Endothelial cell of umbilical vein (primary cell): ENCODE data around the gene NEURL1B. TPM values are rescaled to one million over a fixed set of nuclear protein-coding genes. Genes with fewer than 3 reads are reported as not detected.

ENCODE experiments used
- BruUV-seq: library from RNA; stranded (reverse); fragments of 400-500 nt; replicated peaks from 2 replicates; lab custom pipeline; 2021; lab: Mats Ljungman, UMichigan
- CTCF ChIA-PET: fragments of 300-600, 350-600 bp; sonication (Branson Sonifier 250); formaldehyde crosslinking; loops from one replicate; lab custom pipeline; 2021; ENCODE audit warnings: antibody characterized with exemption, inconsistent platforms; lab: Charles Lee
- POLR2A ChIA-PET: fragments of 300-600, 350-600 bp; sonication (Branson Sonifier 250); formaldehyde crosslinking; loops from one replicate; lab custom pipeline; 2021; ENCODE audit warnings: antibody characterized with exemption, inconsistent platforms; lab: Charles Lee
- DNase-seq: peaks from one replicate; pipeline ENCODE4 v3.0.0-alpha.2; 2011; ENCODE audit warnings: low read depth, low spot score
- FAIRE-seq: peaks from 2 replicates; lab custom pipeline; 2011; peaks lifted over from hg19 to GRCh38; lab: Jason Lieb, UNC
- H2AFZ ChIP-seq: 2 replicates; pipeline ENCODE4 v1.6.0; 2012; ENCODE audit warnings: low read depth, low read length, control low read depth, inconsistent platforms
- H3K27ac ChIP-seq: 2 replicates; pipeline ENCODE4 v1.5.1; 2011; ENCODE audit warnings: low read depth, mild to moderate bottlenecking, control low read depth, low read length, moderate library complexity; ENCODE audit not compliant: insufficient read depth
- H3K27me3 ChIP-seq, 2 experiments: 2 replicates each; pipeline versions ENCODE4 v1.6.0 to v1.6.1; 2011; ENCODE audit warnings: low read length in 2 of 2, mixed read lengths in 1 of 2; ENCODE audit not compliant: control insufficient read depth in 2 of 2, insufficient read depth in 2 of 2
- H3K36me3 ChIP-seq, 2 experiments: 2 replicates in 1 of 2; 3 replicates in 1 of 2; pipeline ENCODE4 v1.5.1; 2011; ENCODE audit warnings: low read length in 2 of 2, mild to moderate bottlenecking in 1 of 2, moderate library complexity in 1 of 2; ENCODE audit not compliant: control insufficient read depth in 2 of 2, insufficient read depth in 2 of 2; ENCODE audit errors: extremely low read depth in 1 of 2
- H3K4me1 ChIP-seq: 3 replicates; pipeline ENCODE4 v1.5.1; 2011; ENCODE audit warnings: mild to moderate bottlenecking, low read length; ENCODE audit not compliant: control insufficient read depth, insufficient read depth; ENCODE audit errors: extremely low read depth
- H3K4me2 ChIP-seq: 2 replicates; pipeline ENCODE4 v1.6.1; 2011; ENCODE audit warnings: low read length, control low read depth, mixed read lengths; ENCODE audit not compliant: insufficient read depth
- H3K4me3 ChIP-seq, 3 experiments: fragments of 200-600 bp in 1 of 3; sonication (generic), shearing (Covaris generic) in 1 of 3; replicated peaks in 1 of 3; 2 replicates each; pipeline ENCODE4 v1.5.1; 2011 to 2016; ENCODE audit warnings: control low read depth in 3 of 3, low read length in 3 of 3, mild to moderate bottlenecking in 2 of 3, inconsistent platforms in 1 of 3, low read depth in 1 of 3, moderate library complexity in 1 of 3; ENCODE audit not compliant: insufficient read depth in 1 of 3
- H3K79me2 ChIP-seq: 2 replicates; pipeline ENCODE4 v1.6.0; 2012; ENCODE audit warnings: low read length, inconsistent platforms; ENCODE audit not compliant: control insufficient read depth, insufficient read depth
- H3K9ac ChIP-seq: replicated peaks from 2 replicates; pipeline ENCODE3; 2011; ENCODE audit warnings: low read length, control low read depth; ENCODE audit not compliant: insufficient read depth; ENCODE audit errors: extremely low read depth
- H3K9me1 ChIP-seq: replicated peaks from 3 replicates; pipeline ENCODE4 v1.6.0; 2011; ENCODE audit warnings: mild to moderate bottlenecking, low read length; ENCODE audit not compliant: control insufficient read depth, insufficient read depth; ENCODE audit errors: extremely low read depth
- H3K9me3 ChIP-seq: replicated peaks from 2 replicates; pipeline ENCODE4 v1.5.1; 2012; ENCODE audit warnings: low read length, inconsistent platforms; ENCODE audit not compliant: control insufficient read depth, insufficient read depth
- H4K20me1 ChIP-seq: replicated peaks from 2 replicates; pipeline ENCODE3; 2011; ENCODE audit warnings: mild to moderate bottlenecking, low read length; ENCODE audit not compliant: control insufficient read depth, insufficient read depth; ENCODE audit errors: extremely low read depth
- CTCF ChIP-seq, 2 donors: IDR thresholded peaks; 1 replicate in 1 of 2; 2 replicates in 1 of 2; pipeline ENCODE4 v1.5.1; 2011; ENCODE audit warnings: low read length in 2 of 2, mild to moderate bottlenecking in 2 of 2, moderate library complexity in 2 of 2, control low read depth in 1 of 2, inconsistent platforms in 1 of 2, low read depth in 1 of 2; ENCODE audit not compliant: insufficient read depth in 1 of 2; ENCODE audit errors: extremely low read depth in 1 of 2
- EZH2 ChIP-seq: IDR thresholded peaks from 2 replicates; pipeline ENCODE4 v1.6.1; 2012; ENCODE audit warnings: borderline replicate concordance, low read depth, mild to moderate bottlenecking, moderate library complexity, low read length, inconsistent platforms; ENCODE audit not compliant: severe bottlenecking
- FOS ChIP-seq: IDR thresholded peaks from 2 replicates; pipeline ENCODE4 v1.6.1; 2011; ENCODE audit warnings: mild to moderate bottlenecking, low read length, moderate library complexity, borderline replicate concordance; ENCODE audit not compliant: insufficient read depth
- GATA2 ChIP-seq: IDR thresholded peaks from 2 replicates; pipeline ENCODE4 v1.7.0; 2011; ENCODE audit warnings: low read depth, mild to moderate bottlenecking, moderate library complexity, mixed read lengths, low read length; ENCODE audit not compliant: insufficient read length, insufficient read depth
- JUN ChIP-seq: IDR thresholded peaks from 2 replicates; pipeline ENCODE4 v1.6.1; 2011; ENCODE audit warnings: borderline replicate concordance, low read depth; ENCODE audit not compliant: insufficient read length, insufficient read depth
- MYC ChIP-seq: IDR thresholded peaks from one replicate; pipeline ENCODE4 v1.6.1; 2011; ENCODE audit warnings: mild to moderate bottlenecking, low read depth, low read length
- POLR2A ChIP-seq: IDR thresholded peaks from 2 replicates; pipeline ENCODE4 v1.6.1; 2012; ENCODE audit warnings: low read depth, mild to moderate bottlenecking, control low read depth, low read length
- POLR2AphosphoS5 ChIP-seq: IDR thresholded peaks from 2 replicates; pipeline ENCODE4 v1.6.1; 2012; ENCODE audit warnings: low read depth, mild to moderate bottlenecking, control low read depth, low read length, moderate library complexity; ENCODE audit not compliant: insufficient read depth
- dilution Hi-C: fragments of 300-500 bp; cut with MboI; formaldehyde crosslinking; loops from one replicate; pipeline ENCODE4 v1.15.0; 2019; ENCODE audit warnings: low sequenced_read_pairs; ENCODE audit not compliant: extremely low pct_ligation_motif_present
- intact Hi-C: fragments of 100-400 bp; cut with micrococcal nuclease; formaldehyde crosslinking; loops from one replicate; pipeline ENCODE4 v1.10.0; 2022
- polyA plus RNA-seq, 4 experiments: library from polyadenylated mRNA; depleted of rRNA in 3 of 4; stranded (reverse) in 3 of 4; unstranded in 1 of 4; fragments of >200 nt; gene quantifications; 2 replicates each; pipeline versions ENCODE4 v1.2.1 to v1.2.3, GENCODE V29; 2011 to 2012; ENCODE audit warnings: missing spikeins in 1 of 4
- total RNA-seq: library from RNA; stranded (reverse); gene quantifications from 2 replicates; pipeline ENCODE4 v1.2.3, GENCODE V29; 2021
- TF ChIP-seq, protein P1 (sequence below): IDR thresholded peaks from 2 replicates; pipeline ENCODE4 v1.6.1; 2011; ENCODE audit not compliant: insufficient read depth, insufficient read length

NEURL1B gene
- total and polyA plus RNA-seq, 2 donors (not counting 3 experiments of a cell fraction or from before 2014, with no cell fraction given), result 0.44 to 1.6 TPM

- Histone ChIP-seq H4K20me1 (no peaks in the 10 kb centered on the region), H3K9ac (no peak overlapping the region), H3K4me3 (no peak overlapping the region), H3K9me3 (no peaks in the 10 kb centered on the region), H3K27me3 (peaks cover 0 to 2% of the 10 kb centered on the region in 2 experiments), H3K27ac (no peak overlapping the region), H3K9me1 (no peaks in the 10 kb centered on the region), H3K4me1 (no peaks in the 10 kb centered on the region), H3K4me2 (no peak overlapping the region), H2AFZ (no peak overlapping the region), H3K36me3 (no peaks in the 10 kb centered on the region), H3K79me2 (no peaks in the 10 kb centered on the region)
- dilution Hi-C loops, result no loop called here
- DNase-seq (no peak), FAIRE-seq (no peak)
- ChIA-PET POLR2A (no interaction called here), CTCF (interaction anchor here (1.4 kb wide), 1 partner anchor 15 kb away, joined by 3 read pairs; no protein-coding TSS in a partner anchor)
- BruUV-seq, result no TSS peak
- intact Hi-C loops, result no loop called here
- TF ChIP-seq, protein P1, sequence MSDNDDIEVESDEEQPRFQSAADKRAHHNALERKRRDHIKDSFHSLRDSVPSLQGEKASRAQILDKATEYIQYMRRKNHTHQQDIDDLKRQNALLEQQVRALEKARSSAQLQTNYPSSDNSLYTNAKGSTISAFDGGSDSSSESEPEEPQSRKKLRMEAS, result no peak
- TF ChIP-seq JUN (no peak), MYC (no peak), FOS (no peak), POLR2A (no peak), POLR2AphosphoS5 (no peak), EZH2 (no peak), GATA2 (no peak), CTCF (IDR thresholded peaks at IDR 0.05; ENCODE audit: extremely low read depth in 1 of 2, insufficient read depth in 1 of 2, low read depth in 1 of 2, low read length in 2 of 2) (no peak)
Measured at GRCh38 chr5:172618574-172619365, 22.3 kb upstream of the NEURL1B start.
